ENCODE results near the gene OCIAD2. TPM values are rescaled to one million over a fixed set of nuclear protein-coding genes. Genes with fewer than 3 reads are reported as not detected.
"Not testable (repeated sequence)": the region's sequence is repeated elsewhere in the genome, so short reads cannot be mapped to it uniquely, and the experiment has no call there.

OCIAD2 gene
- total RNA-seq, 1 donor from 2014 or later, result 66.3 TPM

GRCh38 chr4:48891028-48891619, 15.4 kb downstream of the OCIAD2 start:
- H3K4me1 Mint-ChIP-seq (ENCODE audit: unreplicated experiment), result no peaks in the 10 kb centered on the region
- H3K36me3 Mint-ChIP-seq, result peaks cover 47% of the 10 kb centered on the region
- DNase-seq (ENCODE audit: extremely low spot score, unreplicated experiment), result no peak
- no peak overlapping the region for H3K27ac Mint-ChIP-seq
- no peak for TF ChIP-seq CTCF (conservative IDR thresholded peaks at IDR 0.05)
- H3K4me3 Mint-ChIP-seq, result no peak overlapping the region
- H3K9me3 Mint-ChIP-seq, result no peaks in the 10 kb centered on the region
- H3K27me3 Mint-ChIP-seq, result no peaks in the 10 kb centered on the region

GRCh38 chr4:48889750-48890149, 16.8 kb downstream of the OCIAD2 start:
- not testable (repeated sequence) for H3K4me1 Mint-ChIP-seq (ENCODE audit: unreplicated experiment); H3K4me3 Mint-ChIP-seq; H3K27ac Mint-ChIP-seq; H3K9me3 Mint-ChIP-seq; H3K27me3 Mint-ChIP-seq; DNase-seq (ENCODE audit: extremely low spot score, unreplicated experiment)
- H3K36me3 Mint-ChIP-seq, result peaks cover 39% of the 10 kb centered on the region

GRCh38 chr4:48881646-48882045, 24.9 kb downstream of the OCIAD2 start:
- H3K4me1 Mint-ChIP-seq (ENCODE audit: unreplicated experiment); H3K27ac Mint-ChIP-seq; H3K27me3 Mint-ChIP-seq; H3K36me3 Mint-ChIP-seq; DNase-seq (ENCODE audit: extremely low spot score, unreplicated experiment); H3K9me3 Mint-ChIP-seq; H3K4me3 Mint-ChIP-seq: not testable (repeated sequence)

GRCh38 chr4:48879561-48880442, 26.8 kb downstream of the OCIAD2 start:
- no peaks in the 10 kb centered on the region for H3K27me3 Mint-ChIP-seq
- DNase-seq (ENCODE audit: extremely low spot score, unreplicated experiment), result no peak
- H3K36me3 Mint-ChIP-seq, result no peaks in the 10 kb centered on the region
- H3K27ac Mint-ChIP-seq, result no peak overlapping the region
- no peaks in the 10 kb centered on the region for H3K9me3 Mint-ChIP-seq
- H3K4me3 Mint-ChIP-seq, result no peak overlapping the region
- no peaks in the 10 kb centered on the region for H3K4me1 Mint-ChIP-seq (ENCODE audit: unreplicated experiment)
- TF ChIP-seq CTCF (conservative IDR thresholded peaks at IDR 0.05), result no peak

- Mint-ChIP-seq H3K27me3 (no peaks in the 10 kb centered on the region), H3K4me1 (ENCODE audit: unreplicated experiment) (no peaks in the 10 kb centered on the region), H3K36me3 (no peaks in the 10 kb centered on the region), H3K4me3 (no peak overlapping the region), H3K27ac (no peak overlapping the region), H3K9me3 (no peaks in the 10 kb centered on the region)
- DNase-seq (ENCODE audit: extremely low spot score, unreplicated experiment), result no peak
- TF ChIP-seq CTCF (conservative IDR thresholded peaks at IDR 0.05), result no peak
Observed at GRCh38 chr4:48877827-48878535, 28.6 kb downstream of the OCIAD2 start.

GRCh38 chr4:48864696-48865095, 41.9 kb downstream of the OCIAD2 start:
- not testable (repeated sequence) for H3K4me1 Mint-ChIP-seq (ENCODE audit: unreplicated experiment); H3K27me3 Mint-ChIP-seq; DNase-seq (ENCODE audit: extremely low spot score, unreplicated experiment); H3K4me3 Mint-ChIP-seq; H3K27ac Mint-ChIP-seq
- Mint-ChIP-seq H3K9me3 (peaks cover 11% of the 10 kb centered on the region), H3K36me3 (peaks cover 16% of the 10 kb centered on the region)

- Mint-ChIP-seq H3K4me3 (no peak overlapping the region), H3K36me3 (peaks cover 14% of the 10 kb centered on the region), H3K27ac (no peak overlapping the region), H3K4me1 (ENCODE audit: unreplicated experiment) (no peaks in the 10 kb centered on the region), H3K9me3 (peaks cover 6% of the 10 kb centered on the region), H3K27me3 (no peaks in the 10 kb centered on the region)
- no peak for TF ChIP-seq CTCF (conservative IDR thresholded peaks at IDR 0.05)
- DNase-seq (ENCODE audit: extremely low spot score, unreplicated experiment), result no peak
Observed at GRCh38 chr4:48863728-48864127, 42.8 kb downstream of the OCIAD2 start.

Measured in type B pancreatic cell (in vitro differentiated cells).